Pulmonary artery endothelial cell (primary cell): ENCODE measurements around the gene FAM50A. TPM values are rescaled to one million over a fixed set of nuclear protein-coding genes. Genes with fewer than 3 reads are reported as not detected.
A peak's percentile ranks its signal among the peaks of the same experiment; 100 is the strongest.
"Not testable (repeated sequence)": the region's sequence is repeated elsewhere in the genome, so short reads cannot be mapped to it uniquely, and the experiment has no call there.

Source experiments
- DNase-seq: peaks from one replicate; pipeline ENCODE4 v3.0.0-alpha.2; 2011; ENCODE audit warnings: low read depth, low spot score
- total RNA-seq: library from RNA; depleted of rRNA; stranded (reverse); fragments of >200 nt; gene quantifications from 2 replicates; pipeline ENCODE4 v1.2.3, GENCODE V29; 2014

The FAM50A gene
- total RNA-seq, 1 donor from 2014 or later = 82.1 TPM

DNA sequence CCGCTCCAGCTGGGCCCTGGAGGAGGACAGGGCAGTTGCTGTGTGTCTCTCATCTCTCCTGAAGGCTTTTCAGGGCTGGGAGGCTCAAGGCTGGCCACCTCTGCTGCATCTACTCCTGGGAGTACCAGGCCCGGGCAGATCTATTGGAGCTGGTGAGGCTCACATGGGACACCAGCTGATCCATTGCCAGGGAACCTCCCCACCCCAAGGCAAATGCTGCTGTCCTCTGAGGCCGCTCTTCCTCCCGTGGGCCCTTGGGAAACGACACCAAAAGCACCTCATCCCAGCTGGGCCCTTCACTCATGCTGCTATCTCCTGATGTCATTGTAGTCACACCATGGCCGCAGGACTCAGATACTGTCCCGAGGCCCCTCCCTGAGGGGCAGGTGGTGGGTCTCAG, 38.8 kb downstream of the FAM50A start:
- no peak for DNase-seq

DNA sequence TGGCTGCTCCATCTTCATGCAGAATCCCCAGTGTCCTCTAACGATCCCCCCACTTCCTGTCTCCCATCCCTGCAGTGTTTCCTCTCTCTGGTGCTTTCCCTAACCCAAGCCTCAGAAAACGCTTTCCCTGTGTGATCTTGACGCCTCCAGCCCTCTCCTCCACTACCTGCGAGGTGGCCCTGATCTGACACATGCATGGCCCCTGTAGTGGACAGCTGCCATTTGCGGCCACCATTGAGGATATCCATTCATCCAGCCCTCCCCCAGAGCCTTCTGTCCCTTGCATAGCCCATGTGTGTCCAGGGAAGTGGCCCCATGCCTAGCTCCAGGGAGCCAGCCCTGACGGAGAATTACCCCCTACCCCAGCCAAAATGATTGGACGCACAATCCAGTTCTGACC, 39.4 kb downstream of the FAM50A start:
- DNase-seq = no peak

DNA sequence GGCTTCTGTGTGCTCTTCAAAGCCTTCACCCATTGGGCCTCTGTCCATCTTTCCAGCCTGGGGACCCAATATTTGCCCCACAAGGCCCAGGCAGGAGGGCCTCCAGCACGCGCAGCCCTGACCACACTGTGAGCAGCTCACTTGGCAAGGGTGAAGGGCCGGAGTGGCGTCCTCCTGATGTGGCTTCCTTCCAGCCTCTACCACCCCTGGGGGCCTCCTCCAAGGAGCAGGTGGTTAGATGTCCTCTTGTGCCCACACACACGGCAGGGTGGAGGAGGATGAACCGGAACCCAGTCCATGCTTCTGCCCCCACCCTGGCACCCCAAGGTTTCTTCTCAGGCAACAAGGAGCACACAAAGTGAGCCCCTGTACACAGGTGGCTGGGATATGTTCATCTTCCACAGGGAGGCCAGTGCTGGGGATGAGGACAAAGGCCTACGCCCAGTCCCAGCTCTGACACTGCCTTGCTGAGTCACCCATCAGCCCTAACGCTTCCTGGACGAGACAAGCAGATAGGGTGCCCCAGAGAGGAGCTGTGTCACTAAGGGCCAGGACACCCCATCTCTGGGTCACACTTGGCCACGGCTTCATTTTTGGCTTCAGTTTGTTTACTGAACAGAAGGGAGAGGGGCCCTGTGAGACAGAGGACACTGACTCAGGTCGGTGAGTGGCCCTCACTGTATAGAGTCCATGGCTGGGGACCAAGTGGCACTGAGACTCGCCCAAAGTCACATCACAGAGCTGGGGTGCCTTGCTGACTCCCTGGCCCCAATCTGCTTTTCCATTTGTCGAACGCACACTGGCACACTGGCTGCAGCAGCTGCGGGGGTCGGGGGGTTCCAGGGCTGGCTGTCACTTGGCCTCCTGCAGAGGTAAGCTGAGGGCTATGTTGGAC, 40.6 kb downstream of the FAM50A start:
- no peak for DNase-seq

DNA sequence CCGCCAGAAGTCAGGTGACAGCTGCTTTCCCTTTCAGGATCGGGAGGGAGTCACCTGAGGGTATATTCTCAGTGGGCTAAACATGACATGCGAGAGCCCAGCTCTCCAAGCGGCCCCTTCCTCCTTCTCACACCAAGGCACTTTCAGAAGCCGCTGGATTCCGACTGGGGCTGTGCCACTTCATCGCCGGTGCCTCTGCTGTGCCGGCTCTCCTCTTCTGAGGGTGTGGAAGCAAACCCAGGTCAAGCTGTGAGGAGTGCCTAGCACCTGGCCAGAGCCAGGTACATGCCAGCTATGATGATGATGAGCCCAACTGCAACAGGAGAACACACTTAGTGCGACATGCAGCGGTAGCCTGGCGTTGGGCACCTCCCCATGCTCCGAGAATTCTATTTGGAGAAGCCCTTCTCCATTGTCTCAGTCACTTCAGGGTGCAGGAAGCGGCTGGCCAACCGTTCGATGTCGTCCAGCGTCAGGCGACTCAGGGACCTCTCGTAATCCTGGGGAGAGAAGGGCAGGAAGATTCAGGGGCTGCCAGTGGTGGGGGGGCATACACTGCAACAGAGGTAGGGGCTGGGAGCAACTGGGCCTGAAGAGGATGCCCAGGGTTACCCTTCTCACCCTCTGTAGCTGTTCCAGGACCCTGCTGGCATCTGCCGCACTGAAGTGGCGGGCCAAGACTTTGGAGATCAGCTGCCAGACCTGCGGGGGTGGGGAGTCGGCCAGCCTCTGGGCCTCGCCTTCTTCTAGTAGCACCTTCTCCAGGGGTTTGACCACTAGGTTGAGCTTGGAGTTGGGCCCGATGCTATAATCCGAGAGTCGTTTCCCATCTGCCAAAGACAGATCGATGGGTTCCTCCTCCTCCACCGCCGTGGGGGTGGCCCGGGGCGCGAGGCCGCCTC, 41.5 kb downstream of the FAM50A start:
- no peak for DNase-seq

DNA sequence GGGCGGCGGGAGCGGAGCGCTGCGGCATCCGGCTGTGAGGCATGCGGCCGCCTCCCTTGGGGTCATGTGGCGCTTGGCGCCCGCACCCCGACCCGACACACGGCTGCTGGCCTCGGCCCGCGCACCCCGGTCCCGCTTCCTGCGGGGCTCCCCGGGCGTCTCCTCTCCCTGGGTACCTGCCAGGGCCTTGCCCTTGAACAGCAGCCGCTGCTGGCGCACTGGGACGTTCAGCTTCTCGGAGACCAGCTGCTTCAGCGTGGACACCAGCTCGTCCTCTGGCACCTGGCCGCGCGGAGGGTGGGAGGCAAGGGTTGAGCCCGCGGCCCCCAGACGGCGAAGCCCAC, 42.1 kb downstream of the FAM50A start:
- no peak for DNase-seq

DNA sequence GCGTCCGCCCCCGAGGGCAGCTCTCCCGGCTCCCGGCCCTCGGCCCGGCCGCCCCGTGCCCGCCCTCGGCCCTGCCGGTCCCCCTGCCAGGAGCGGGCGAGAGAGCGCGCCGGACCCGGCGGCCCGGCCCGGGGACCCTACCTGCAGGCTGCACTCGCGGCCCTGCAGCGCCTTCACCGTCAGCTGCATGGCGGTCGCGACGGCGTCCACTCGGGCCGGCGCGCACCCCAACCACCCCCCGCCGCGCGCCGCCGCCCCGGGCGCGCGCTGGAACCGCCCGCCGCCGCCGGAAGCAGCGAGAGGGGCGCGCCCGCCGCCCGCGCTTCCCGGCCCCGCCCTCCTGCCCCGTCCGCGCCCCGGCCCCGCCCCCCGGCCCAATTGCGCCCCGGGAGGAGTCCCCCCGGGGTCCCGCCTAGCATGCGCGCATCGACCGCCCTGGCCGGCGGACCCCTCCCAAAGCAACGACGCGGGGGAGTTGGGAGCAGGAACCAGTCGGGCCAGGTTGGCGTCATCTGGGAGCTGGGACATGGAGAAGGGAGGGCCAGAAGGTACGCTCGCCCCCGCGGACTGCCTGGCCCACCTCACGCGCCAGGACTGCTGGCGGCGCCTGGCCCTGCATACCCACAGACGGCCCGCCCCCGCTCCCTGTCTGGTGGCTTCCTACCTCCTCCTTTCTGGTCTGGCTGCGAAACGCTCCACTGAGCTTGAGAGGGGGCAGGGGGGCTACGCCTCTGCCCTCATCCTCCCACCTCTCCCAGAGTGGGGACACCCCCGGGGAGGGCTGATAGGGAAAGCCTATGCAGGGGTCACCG, 42.7 kb downstream of the FAM50A start, which contains the start of gene UBL4A:
Gene UBL4A, minus strand, starts transcription at position 220 of the 812 bp plus-strand sequence. Its CDS starts 31 bp downstream, at position 189.
- DNase-seq = no peak

DNA sequence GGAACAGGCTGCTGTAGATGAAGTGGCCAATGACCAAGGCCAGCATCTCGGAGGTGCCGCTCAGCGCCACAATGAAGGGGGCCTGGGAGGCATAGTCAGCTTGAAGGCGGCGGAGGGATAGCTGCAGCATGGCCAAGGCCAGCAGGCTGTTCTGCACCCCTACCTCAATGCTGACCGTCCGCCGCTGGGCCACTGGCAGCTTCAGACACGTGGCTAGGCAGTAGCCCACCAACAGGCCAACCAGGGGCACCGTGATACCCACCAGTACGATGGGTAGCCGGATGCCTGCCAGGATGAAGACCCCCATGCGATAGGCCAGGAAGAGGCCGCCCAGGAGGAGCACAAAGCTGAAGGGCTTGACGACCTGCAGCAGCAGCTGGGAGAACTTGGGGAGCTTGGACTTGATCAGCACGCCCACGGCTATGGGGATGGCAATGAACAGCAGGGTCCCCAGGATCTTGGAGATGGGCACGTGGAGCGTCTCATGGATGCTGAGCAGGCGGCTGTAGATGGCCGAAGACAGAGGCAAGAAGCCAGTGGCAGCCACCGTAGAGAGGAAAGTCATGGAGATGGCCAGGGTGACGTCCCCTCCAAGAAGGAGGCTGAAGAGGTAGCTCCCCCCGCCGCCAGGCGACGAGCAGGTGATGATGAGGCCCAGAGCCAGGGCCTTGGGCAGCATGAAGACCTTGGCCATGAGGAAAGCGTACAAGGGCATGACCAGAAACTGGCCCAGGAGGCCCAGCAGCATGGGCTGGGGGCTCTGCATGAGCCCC, 43.8 kb downstream of the FAM50A start:
- DNase-seq = no peak

DNA sequence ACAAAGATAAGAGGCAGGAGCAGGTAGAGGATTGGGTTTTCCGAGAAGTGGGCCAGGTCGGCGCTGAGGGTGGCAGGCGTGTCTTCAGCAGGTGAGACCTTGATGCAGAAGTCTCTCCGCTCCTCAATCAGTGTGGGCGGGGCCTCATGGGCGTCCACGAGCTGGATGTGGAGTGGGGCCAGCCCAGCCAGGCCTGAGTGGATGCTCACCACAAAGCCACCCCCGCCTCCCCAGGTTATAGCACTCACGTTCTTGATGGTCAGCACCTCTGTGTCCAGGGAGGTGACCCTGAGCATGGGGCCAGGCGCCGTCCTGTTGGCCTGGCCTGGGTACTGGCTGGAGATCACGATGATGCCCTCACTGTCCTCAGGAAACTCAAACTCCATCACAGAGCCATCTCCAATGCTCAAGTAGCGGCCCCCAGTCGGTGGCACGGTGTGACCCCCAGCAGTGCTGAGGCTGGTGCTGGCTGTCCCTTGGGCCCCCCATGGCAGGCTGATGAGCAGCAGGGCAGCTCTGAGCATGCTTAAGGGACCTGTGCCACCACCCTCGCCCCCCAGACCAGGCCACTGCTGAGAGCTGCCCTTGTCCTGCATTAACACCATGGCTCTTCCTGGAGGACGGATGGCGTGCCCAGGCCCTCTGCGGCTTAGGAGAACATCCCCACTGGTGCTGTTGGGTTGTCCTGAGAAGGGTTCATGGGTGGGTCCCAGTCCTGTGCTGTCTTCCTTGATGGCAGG, 44.6 kb downstream of the FAM50A start:
- no peak for DNase-seq

DNA sequence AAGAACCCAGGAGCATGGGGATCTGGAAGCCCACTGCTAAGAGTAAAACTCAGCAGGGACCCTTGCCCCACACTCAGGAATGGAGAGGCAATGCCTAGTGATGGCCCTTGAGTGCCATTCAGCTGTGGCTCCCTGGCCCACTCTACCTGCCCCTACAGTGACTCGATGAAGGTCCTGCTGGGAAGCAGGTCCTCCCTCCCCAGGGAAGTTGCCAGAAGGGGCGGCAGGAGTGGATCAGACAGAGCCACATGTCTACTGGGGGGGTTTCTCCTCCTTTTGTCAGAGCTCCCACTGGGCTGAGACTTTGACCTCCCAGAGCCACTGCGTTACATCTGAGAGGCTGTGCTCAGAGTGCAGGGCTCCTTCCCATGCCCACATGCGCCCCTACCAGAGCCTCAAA, 45.2 kb downstream of the FAM50A start:
- no peak for DNase-seq

DNA sequence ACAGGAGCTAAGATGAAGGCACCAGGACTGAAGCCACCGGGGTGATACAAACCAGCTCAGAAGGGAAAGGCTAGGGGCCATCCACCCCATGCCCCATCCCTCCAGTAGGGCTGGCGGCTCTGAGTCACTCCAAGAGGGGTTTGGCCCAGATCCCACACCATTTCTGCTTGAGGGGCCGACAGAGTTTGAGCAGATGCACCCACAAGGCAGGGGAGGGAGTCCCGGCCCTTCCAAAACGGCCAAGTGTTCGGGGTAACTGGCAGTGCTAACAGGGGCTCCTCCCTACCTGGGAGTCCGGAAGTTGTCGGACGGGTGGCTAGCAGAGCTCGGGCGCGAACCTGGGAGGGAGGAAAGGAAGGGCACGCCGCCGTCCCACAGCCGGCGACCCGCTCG, 46.1 kb downstream of the FAM50A start:
- DNase-seq = no peak

DNA sequence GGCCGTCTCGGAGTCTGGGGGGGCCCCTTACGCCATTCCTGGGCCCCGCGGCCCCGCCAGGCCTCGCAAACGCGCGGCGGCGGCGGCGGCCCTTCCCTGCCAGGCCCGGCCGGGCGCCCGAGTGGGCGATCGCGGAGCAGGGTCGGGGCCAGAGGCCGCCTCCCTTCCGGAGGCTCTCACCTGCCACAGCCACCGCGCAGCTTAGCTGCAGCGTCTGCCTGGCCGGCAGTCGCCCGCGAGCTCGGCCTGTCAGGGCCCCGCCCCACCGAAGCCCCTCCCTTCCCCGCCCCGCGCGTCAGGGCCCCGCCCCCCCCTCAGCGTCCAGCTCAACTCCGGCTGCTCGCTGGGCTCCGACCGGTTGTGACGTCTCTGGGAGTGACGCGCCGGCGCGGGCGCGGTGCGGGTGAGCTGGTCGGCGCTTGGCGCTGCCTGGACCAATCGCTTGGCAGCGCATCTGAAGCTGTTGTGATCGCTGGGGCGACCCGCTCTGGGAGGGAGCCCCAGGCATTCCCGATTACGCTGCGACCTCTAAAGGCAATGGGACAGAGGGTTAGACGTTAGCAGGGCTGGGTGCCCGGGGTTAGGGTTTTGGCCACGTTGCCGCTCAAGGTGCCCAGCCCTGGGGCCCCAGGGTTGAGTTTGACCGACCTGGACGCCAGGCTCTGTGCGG, 46.6 kb downstream of the FAM50A start, which contains the start of gene SLC10A3:
Gene SLC10A3, minus strand, starts transcription at position 216 of the 670 bp plus-strand sequence. CDS start 1,689 bp downstream, outside the sequence.
- peak; percentile 73 for DNase-seq

DNA sequence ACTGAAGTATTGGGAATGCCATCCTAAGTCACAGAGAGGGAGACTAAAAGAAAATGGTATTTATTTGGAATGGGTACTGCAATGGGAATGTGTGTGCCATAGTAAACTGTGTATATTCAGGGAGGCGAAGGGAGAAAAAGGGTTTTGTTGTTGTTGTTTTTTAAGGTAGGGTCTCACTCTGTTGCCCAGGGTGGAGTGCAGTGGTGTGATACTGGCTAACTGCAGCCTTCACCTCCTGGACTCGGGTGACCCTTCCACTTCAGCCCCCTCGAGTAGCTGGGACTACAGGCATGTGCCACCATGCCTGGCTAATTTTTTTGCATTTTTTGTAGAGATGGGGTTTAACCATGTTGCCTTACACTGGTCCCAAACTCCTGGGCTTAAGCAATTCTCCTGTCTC, 50.8 kb downstream of the FAM50A start:
- DNase-seq = no peak

DNA sequence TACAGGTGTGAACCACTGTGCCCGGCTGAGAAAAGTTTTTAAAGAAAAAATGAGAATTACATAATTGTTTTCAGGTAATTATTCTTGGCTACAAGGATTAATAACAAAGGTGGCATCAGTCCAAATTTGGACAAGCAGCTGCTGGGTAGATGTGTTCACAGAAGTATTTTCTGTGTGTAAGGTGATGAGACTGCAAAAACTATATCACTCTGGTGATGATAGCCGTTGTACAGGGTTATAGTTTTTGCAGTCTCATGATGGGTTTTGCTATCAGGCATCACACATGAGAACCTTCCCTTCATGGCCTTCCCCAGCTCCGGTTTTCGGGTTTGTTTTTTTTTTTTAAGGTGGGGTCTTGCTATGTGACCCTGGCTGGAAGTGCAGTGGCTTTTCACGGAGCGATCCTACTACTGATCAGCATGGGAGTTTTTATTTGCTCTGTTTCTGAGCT, 51.6 kb downstream of the FAM50A start:
- no peak for DNase-seq

DNA sequence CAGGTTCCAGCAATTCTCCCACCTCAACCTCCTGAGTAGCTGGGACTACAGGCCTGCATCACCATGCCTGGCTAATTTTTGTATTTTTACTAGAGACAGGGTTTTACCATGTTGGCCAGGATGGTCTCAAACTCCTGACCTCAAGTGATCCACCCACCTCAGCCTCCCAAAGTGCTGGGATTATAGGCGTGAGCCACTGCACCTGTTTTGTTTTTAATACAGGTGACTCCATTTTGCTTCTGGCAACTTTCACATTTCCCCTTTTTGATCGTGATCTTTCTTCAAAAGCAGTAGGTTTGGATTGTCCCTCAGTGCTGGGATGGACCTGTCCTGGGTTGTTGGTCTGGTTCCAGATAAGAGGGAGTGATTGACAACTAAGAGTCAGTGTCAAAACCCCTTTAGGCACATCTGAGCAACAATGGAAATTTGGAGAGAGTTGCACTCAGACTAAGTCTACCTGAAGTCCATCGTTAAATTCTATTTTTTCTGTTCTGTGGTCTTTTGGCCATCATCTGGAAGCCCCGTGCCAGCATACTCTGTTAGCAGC, 52.7 kb downstream of the FAM50A start:
- DNase-seq = not testable (repeated sequence)

Other genes with a start within 250 kb of the FAM50A start
- gene OPN1MW2, start 224.4 kb upstream of the FAM50A start, total RNA-seq = not detected in 2 replicates
- gene OPN1MW3, start 186.6 kb upstream of the FAM50A start, total RNA-seq = not detected in 2 replicates
- gene TEX28, start 149.0 kb upstream of the FAM50A start, total RNA-seq = not detected in 2 replicates
- gene TKTL1, start 148.3 kb upstream of the FAM50A start, total RNA-seq = not detected in 2 replicates
- gene FLNA, start 69.5 kb upstream of the FAM50A start, total RNA-seq = 1,775 and 2,557 TPM in 2 replicates
- 20.1 and 23.5 TPM in 2 replicates for gene EMD, start 64.8 kb upstream of the FAM50A start, total RNA-seq
- 1,825 and 3,241 TPM in 2 replicates for gene RPL10, start 45.8 kb upstream of the FAM50A start, total RNA-seq
- 107 and 134 TPM in 2 replicates for gene DNASE1L1, start 34.9 kb upstream of the FAM50A start, total RNA-seq
- 17.7 and 18.6 TPM in 2 replicates for gene TAFAZZIN, start 32.6 kb upstream of the FAM50A start, total RNA-seq
- 66.5 and 104 TPM in 2 replicates for gene ATP6AP1, start 15.5 kb upstream of the FAM50A start, total RNA-seq
- 48.3 and 56.0 TPM in 2 replicates for gene GDI1, start 7.0 kb upstream of the FAM50A start, total RNA-seq
- 6.9 and 10.9 TPM in 2 replicates for gene PLXNA3, start 14.1 kb downstream of the FAM50A start, total RNA-seq
- gene LAGE3, start 35.1 kb downstream of the FAM50A start, total RNA-seq = 12.5 and 13.0 TPM in 2 replicates
- 47.5 and 56.1 TPM in 2 replicates for gene UBL4A, start 42.5 kb downstream of the FAM50A start, total RNA-seq
- gene SLC10A3, start 46.5 kb downstream of the FAM50A start, total RNA-seq = 12.5 and 14.3 TPM in 2 replicates
- gene FAM3A, start 72.1 kb downstream of the FAM50A start, total RNA-seq = 21.4 and 23.2 TPM in 2 replicates
- gene G6PD, start 102.7 kb downstream of the FAM50A start, total RNA-seq = 67.9 and 73.6 TPM in 2 replicates
- 19.0 and 19.2 TPM in 2 replicates for gene IKBKG, start 103.5 kb downstream of the FAM50A start, total RNA-seq
- not detected in 2 replicates for gene CTAG1A, start 141.0 kb downstream of the FAM50A start, total RNA-seq
- not detected in 2 replicates for gene CTAG1B, start 175.1 kb downstream of the FAM50A start, total RNA-seq
- gene CTAG2, start 209.4 kb downstream of the FAM50A start, total RNA-seq = not detected in 2 replicates